Left ventricle myocardium inferior (tissue), 1 donor: ENCODE data around the gene CDC14B. TPM values are rescaled to one million over a fixed set of nuclear protein-coding genes. Genes with fewer than 3 reads are reported as not detected.

ENCODE experiments used
- DNase-seq: peaks from one replicate; pipeline ENCODE4 v3.0.0-alpha.2; 2020
- H3K27ac ChIP-seq: fragments of 200-600 bp; replicated peaks from 2 replicates; pipeline ENCODE4 v1.8.0; 2021
- H3K27me3 ChIP-seq: fragments of 200-600 bp; 2 replicates; pipeline ENCODE4 v1.8.0; 2021; ENCODE audit warnings: low read depth
- H3K36me3 ChIP-seq: fragments of 200-600 bp; 2 replicates; pipeline ENCODE4 v1.8.0; 2021
- H3K4me1 ChIP-seq: fragments of 200-600 bp; 2 replicates; pipeline ENCODE4 v1.8.0; 2021
- H3K4me3 ChIP-seq: fragments of 200-600 bp; 2 replicates; pipeline ENCODE4 v1.8.0; 2021; ENCODE audit warnings: mild to moderate bottlenecking, moderate library complexity
- H3K9me3 ChIP-seq: fragments of 200-600 bp; replicated peaks from 2 replicates; pipeline ENCODE4 v1.8.0; 2021
- intact Hi-C: fragments of 100-400 bp; cut with micrococcal nuclease; formaldehyde crosslinking; loops from one replicate; pipeline ENCODE4 v1.11.0; 2022
- total RNA-seq: library from RNA; stranded (reverse); fragmentation: NEBNext Ultra II Directional; extraction: Animal tissue kit (Norgen Biotek cat#: 25700); gene quantifications from one replicate; pipeline ENCODE4 v1.2.1, GENCODE V29; 2021
- TF ChIP-seq, protein P1 (sequence below): fragments of 200-600 bp; IDR thresholded peaks from 2 replicates; pipeline ENCODE4 v1.8.0; 2021; ENCODE audit warnings: antibody characterized with exemption, mild to moderate bottlenecking, borderline replicate concordance
- donor health status: DM: no; HTN: yes; CAD: no; lungs with severe emphysema.

The CDC14B gene
- total RNA-seq, 1 donor from 2014 or later = 26.4 TPM

DNA sequence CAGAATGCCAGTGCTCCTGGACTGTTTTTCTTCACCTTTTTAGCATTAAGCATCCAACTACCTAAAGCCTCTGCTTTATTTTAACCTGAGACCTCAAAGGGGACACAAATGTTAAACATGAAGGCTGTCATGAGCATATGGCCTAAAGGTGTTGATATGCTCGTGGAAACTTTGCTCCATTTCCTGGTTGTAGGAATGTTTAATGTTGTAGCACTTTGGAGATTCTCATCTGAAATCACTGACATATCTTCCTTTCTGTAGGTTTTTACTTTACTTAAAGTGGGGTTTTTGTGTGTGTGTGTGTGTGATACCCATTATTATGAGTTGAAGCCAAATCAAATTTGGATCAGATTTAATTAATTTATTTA is 132.6 kb downstream of the CDC14B start:
- H3K4me3 ChIP-seq = peak overlapping the region; percentile 32
- TF ChIP-seq, protein P1, sequence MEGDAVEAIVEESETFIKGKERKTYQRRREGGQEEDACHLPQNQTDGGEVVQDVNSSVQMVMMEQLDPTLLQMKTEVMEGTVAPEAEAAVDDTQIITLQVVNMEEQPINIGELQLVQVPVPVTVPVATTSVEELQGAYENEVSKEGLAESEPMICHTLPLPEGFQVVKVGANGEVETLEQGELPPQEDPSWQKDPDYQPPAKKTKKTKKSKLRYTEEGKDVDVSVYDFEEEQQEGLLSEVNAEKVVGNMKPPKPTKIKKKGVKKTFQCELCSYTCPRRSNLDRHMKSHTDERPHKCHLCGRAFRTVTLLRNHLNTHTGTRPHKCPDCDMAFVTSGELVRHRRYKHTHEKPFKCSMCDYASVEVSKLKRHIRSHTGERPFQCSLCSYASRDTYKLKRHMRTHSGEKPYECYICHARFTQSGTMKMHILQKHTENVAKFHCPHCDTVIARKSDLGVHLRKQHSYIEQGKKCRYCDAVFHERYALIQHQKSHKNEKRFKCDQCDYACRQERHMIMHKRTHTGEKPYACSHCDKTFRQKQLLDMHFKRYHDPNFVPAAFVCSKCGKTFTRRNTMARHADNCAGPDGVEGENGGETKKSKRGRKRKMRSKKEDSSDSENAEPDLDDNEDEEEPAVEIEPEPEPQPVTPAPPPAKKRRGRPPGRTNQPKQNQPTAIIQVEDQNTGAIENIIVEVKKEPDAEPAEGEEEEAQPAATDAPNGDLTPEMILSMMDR = no peak
- H3K4me1 ChIP-seq = peaks cover 46% of the 10 kb centered on the region
- H3K27ac ChIP-seq = peak overlapping the region; percentile 74
- peaks cover 40% of the 10 kb centered on the region for H3K36me3 ChIP-seq
- DNase-seq = no peak
- no peaks in the 10 kb centered on the region for H3K9me3 ChIP-seq
- H3K27me3 ChIP-seq = no peaks in the 10 kb centered on the region
- intact Hi-C loops = no loop called here

DNA sequence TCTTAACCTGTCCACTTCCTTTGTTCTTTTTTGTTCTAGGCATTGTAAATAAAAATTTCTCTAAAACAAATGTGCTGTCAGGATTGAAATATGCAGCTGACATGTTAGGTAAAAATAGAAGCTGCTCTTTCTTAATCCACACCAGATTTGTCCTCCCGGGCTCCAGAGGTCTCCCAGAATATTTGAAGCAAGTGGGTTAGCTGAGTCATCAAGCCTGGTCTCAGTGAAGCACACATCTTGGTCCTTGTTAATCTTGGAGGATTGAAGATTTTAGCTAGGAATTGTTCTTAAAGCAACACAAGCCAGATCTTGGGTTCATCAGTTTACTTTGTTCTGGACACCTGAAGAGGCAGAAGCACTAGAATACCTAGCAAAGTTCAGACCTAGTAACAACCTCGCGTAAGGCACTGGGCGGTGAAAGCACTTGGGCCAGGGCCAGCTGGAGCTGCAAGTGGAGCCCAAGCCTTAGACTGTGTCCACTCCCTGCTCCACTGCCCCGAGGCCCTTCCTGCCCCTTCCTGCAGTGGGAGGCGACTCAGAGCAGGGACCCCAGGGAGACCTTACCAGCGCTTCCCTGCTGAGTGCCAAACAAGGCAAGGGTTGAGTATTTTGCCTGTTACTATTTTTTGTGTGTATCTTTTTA is 133.1 kb downstream of the CDC14B start:
- H3K27me3 ChIP-seq = no peaks in the 10 kb centered on the region
- H3K9me3 ChIP-seq = no peaks in the 10 kb centered on the region
- peak; percentile 79 for DNase-seq
- H3K36me3 ChIP-seq = peaks cover 40% of the 10 kb centered on the region
- TF ChIP-seq, protein P1 = no peak
- H3K27ac ChIP-seq = peak overlapping the region; percentile 74
- peaks cover 41% of the 10 kb centered on the region for H3K4me1 ChIP-seq
- H3K4me3 ChIP-seq = peak overlapping the region; percentile 32
- intact Hi-C loops = no loop called here

DNA sequence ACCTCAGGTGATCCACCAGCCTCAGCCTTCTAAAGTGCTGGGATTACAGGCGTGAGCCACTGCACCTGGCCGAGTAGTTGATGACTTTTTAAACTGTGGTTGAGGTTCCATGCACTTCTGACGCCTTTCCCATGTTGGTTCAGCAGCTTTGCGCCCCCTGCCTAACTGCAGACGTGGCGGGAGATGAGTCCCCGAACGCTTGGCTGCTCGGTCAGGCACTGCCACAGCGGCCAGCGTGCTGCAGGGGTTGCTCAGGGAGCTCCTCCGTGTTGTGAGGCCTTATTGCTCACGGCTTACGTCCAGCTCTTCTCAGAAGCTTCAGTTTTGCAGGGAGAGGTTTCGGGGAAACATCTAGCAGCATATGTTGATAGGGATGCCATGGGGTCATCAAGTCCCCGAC is 134.4 kb downstream of the CDC14B start:
- intact Hi-C loops = no loop called here
- no peaks in the 10 kb centered on the region for H3K27me3 ChIP-seq
- TF ChIP-seq, protein P1 = no peak
- H3K4me3 ChIP-seq = no peak overlapping the region
- H3K36me3 ChIP-seq = peaks cover 33% of the 10 kb centered on the region
- peaks cover 32% of the 10 kb centered on the region for H3K4me1 ChIP-seq
- no peaks in the 10 kb centered on the region for H3K9me3 ChIP-seq
- peak overlapping the region; percentile 74 for H3K27ac ChIP-seq
- no peak for DNase-seq

DNA sequence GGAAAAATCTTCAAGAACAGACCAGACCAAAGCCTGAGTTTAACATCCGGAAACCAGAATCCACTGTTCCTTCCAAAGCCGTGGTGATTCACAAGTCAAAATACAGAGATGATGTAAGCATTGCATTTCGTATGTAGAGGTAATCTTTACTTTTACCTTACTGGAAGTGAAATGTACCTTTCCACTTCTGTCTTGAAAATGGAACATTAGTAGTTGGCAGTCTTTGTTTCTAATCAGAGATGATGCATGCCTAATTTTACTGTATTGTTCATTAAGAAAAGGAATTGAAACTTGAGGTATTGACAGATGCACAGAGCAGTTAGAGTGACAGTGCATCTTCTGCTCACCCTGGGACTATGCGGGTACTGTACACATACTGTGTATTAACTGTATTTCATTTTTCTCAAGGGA is 135.1 kb downstream of the CDC14B start:
- peaks cover 32% of the 10 kb centered on the region for H3K4me1 ChIP-seq

DNA sequence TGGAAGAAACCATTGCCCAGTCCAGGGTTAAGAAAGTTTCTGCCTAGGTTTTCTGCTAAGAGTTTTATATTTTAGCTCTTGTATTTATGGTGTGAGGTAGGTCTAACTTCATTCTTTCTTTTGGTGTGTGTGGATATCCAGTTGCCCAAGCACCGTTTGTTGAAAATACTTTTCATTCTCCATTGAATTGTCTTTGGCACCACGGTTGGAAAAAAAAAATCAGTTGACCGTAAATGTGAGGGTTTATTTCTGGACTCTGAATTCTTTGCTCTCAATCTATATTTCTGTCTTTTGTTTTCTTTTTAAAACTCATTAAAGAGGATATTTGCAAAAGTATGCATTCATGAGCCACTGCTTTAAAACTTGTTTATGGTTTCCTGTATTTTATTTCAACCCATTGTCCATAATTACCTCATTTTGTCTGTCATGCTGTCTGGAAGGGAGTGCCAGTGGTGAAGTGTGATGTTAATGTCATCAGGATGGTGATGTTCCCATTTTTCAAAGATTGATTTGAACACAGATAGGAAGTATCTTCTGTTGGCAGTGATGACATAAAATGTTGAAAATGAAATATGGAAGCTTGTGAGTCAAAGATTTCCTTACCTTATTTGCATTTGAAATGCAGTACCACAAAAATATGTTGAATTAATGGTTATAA is 135.8 kb downstream of the CDC14B start:
- peaks cover 32% of the 10 kb centered on the region for H3K4me1 ChIP-seq
- DNase-seq = no peak
- TF ChIP-seq, protein P1 = no peak
- no peaks in the 10 kb centered on the region for H3K9me3 ChIP-seq
- H3K27ac ChIP-seq = no peak overlapping the region
- no peak overlapping the region for H3K4me3 ChIP-seq
- peaks cover 19% of the 10 kb centered on the region for H3K36me3 ChIP-seq
- intact Hi-C loops = no loop called here
- H3K27me3 ChIP-seq = no peaks in the 10 kb centered on the region

More for the DNA sequence above, 135.1 kb downstream of the CDC14B start:
- DNase-seq = no peak
- intact Hi-C loops = no loop called here
- no peak overlapping the region for H3K4me3 ChIP-seq
- TF ChIP-seq, protein P1 = no peak
- H3K27me3 ChIP-seq = no peaks in the 10 kb centered on the region
- H3K36me3 ChIP-seq = peaks cover 26% of the 10 kb centered on the region
- H3K9me3 ChIP-seq = no peaks in the 10 kb centered on the region
- H3K27ac ChIP-seq = no peak overlapping the region
